ENCODE results near the gene EIF3L.

GRCh38 chr22:37855462-37855861 is 6.2 kb downstream of the EIF3L start:
- TF ChIP-seq CTCF (IDR thresholded peaks at IDR 0.05; ENCODE audit: low read depth, low read length) (no peak), POLR2A (IDR thresholded peaks at IDR 0.05; ENCODE audit: extremely low read depth, insufficient read length) (no peak), MAX (IDR thresholded peaks at IDR 0.05; ENCODE audit: low read depth, low read length) (no peak)

Measured in NB4 (cell line).